ENCODE results near the gene KRT81. TPM values are rescaled to one million over a fixed set of nuclear protein-coding genes. Genes with fewer than 3 reads are reported as not detected.

Gene KRT81
- total and polyA plus RNA-seq, 2 donors (not counting 1 experiment from before 2014, with no cell fraction given), result not detected

- Histone ChIP-seq H3K4me2 (replicated peaks; ENCODE audit: low read depth, low read length, poor library complexity, severe bottlenecking) (no peak overlapping the region), H3K36me3 (replicated peaks in 1 of 2; ENCODE audit: control extremely low read depth in 1 of 2, control insufficient read depth in 1 of 2, extremely low read depth in 1 of 2, insufficient read depth in 2 of 2, low read length in 1 of 2) (no peaks in the 10 kb centered on the region), H3K27me3 (replicated peaks in 1 of 4; ENCODE audit: control extremely low read depth in 1 of 4, control insufficient read depth in 3 of 4, insufficient read depth in 4 of 4, low read length in 3 of 4) (peaks cover 0 to 29% (median 5%) of the 10 kb centered on the region in 4 experiments), H4K20me1 (ENCODE audit: control insufficient read depth, insufficient read depth, low read length, poor library complexity, severe bottlenecking) (no peaks in the 10 kb centered on the region), H3K4me3 (ENCODE audit: control extremely low read depth in 1 of 5, extremely low read depth in 1 of 5, insufficient read depth in 1 of 5, low read depth in 2 of 5, low read length in 4 of 5) (no peak overlapping the region), H3K27ac (ENCODE audit: low read length in 2 of 2) (no peak overlapping the region), H3K9ac (ENCODE audit: low read length) (no peak overlapping the region), H3K4me1 (ENCODE audit: control insufficient read depth in 2 of 2, insufficient read depth in 2 of 2, low read length in 2 of 2) (peaks cover 4% of the 10 kb centered on the region in 2 donors), H2AFZ (ENCODE audit: insufficient read depth, low read depth, low read length, poor library complexity, severe bottlenecking) (no peak overlapping the region), H3K9me3 (ENCODE audit: control extremely low read depth in 1 of 3, control insufficient read depth in 2 of 3, insufficient read depth in 1 of 3, low read length in 2 of 3) (no peaks in the 10 kb centered on the region), H3K79me2 (ENCODE audit: control insufficient read depth, insufficient read depth, low read length) (no peaks in the 10 kb centered on the region)
- Mint-ChIP-seq H3K9me3 (ENCODE audit: insufficient read depth) (no peaks in the 10 kb centered on the region), H3K4me1 (peaks cover 6% of the 10 kb centered on the region), H3K4me3 (no peak overlapping the region), H3K27me3 (peaks cover 57% of the 10 kb centered on the region), H3K27ac (no peak overlapping the region)
- intact Hi-C loops (cut with micrococcal nuclease), result no loop called here
- TF ChIP-seq CTCF (IDR thresholded peaks at IDR 0.05) (no peak), EZH2 (IDR thresholded peaks at IDR 0.05; ENCODE audit: borderline replicate concordance, insufficient read depth, low read depth, low read length, poor library complexity, severe bottlenecking) (no peak)
- 63% methylated on average over 5 of the region's 9 CpGs for WGBS (ENCODE audit: insufficient coverage)
- ChIA-PET CTCF (interaction anchor here (0.7 to 2.8 kb wide), 7 partner anchors 9 to 630 kb away, joined by 3 to 11 read pairs (median 3); no protein-coding TSS in a partner anchor), POLR2A (no interaction called here)
- ATAC-seq (ENCODE audit: low read depth) (no peak), DNase-seq (no peak)
Observed at GRCh38 chr12:52277486-52278245, 13.7 kb downstream of the KRT81 start.

GRCh38 chr12:52275686-52276085, 15.6 kb downstream of the KRT81 start:
- Histone ChIP-seq H3K27me3 (replicated peaks in 1 of 4; ENCODE audit: control extremely low read depth in 1 of 4, control insufficient read depth in 3 of 4, insufficient read depth in 4 of 4, low read length in 3 of 4) (peaks cover 0 to 27% (median 5%) of the 10 kb centered on the region in 4 experiments), H3K9ac (ENCODE audit: low read length) (no peak overlapping the region), H3K27ac (ENCODE audit: low read length in 2 of 2) (no peak overlapping the region), H2AFZ (ENCODE audit: insufficient read depth, low read depth, low read length, poor library complexity, severe bottlenecking) (no peak overlapping the region), H3K9me3 (ENCODE audit: control extremely low read depth in 1 of 3, control insufficient read depth in 2 of 3, insufficient read depth in 1 of 3, low read length in 2 of 3) (no peaks in the 10 kb centered on the region), H3K36me3 (replicated peaks in 1 of 2; ENCODE audit: control extremely low read depth in 1 of 2, control insufficient read depth in 1 of 2, extremely low read depth in 1 of 2, insufficient read depth in 2 of 2, low read length in 1 of 2) (no peaks in the 10 kb centered on the region), H3K4me2 (replicated peaks; ENCODE audit: low read depth, low read length, poor library complexity, severe bottlenecking) (no peak overlapping the region), H4K20me1 (ENCODE audit: control insufficient read depth, insufficient read depth, low read length, poor library complexity, severe bottlenecking) (no peaks in the 10 kb centered on the region), H3K79me2 (ENCODE audit: control insufficient read depth, insufficient read depth, low read length) (no peaks in the 10 kb centered on the region), H3K4me1 (ENCODE audit: control insufficient read depth in 2 of 2, insufficient read depth in 2 of 2, low read length in 2 of 2) (peaks cover 4% of the 10 kb centered on the region in 2 donors), H3K4me3 (ENCODE audit: control extremely low read depth in 1 of 5, extremely low read depth in 1 of 5, insufficient read depth in 1 of 5, low read depth in 2 of 5, low read length in 4 of 5) (no peak overlapping the region)
- no peaks in the 10 kb centered on the region for H3K9me3 Mint-ChIP-seq (ENCODE audit: insufficient read depth)
- ChIA-PET POLR2A (no interaction called here), CTCF (no interaction called here)
- H3K27me3 Mint-ChIP-seq, result peaks cover 56% of the 10 kb centered on the region
- TF ChIP-seq CTCF (IDR thresholded peaks at IDR 0.05) (no peak), EZH2 (IDR thresholded peaks at IDR 0.05; ENCODE audit: borderline replicate concordance, insufficient read depth, low read depth, low read length, poor library complexity, severe bottlenecking) (no peak)
- ATAC-seq (ENCODE audit: low read depth), result no peak
- WGBS (ENCODE audit: insufficient coverage), result 80% methylated on average over 1 of the region's 3 CpGs
- DNase-seq, result no peak
- H3K4me3 Mint-ChIP-seq, result no peak overlapping the region
- H3K4me1 Mint-ChIP-seq, result peaks cover 6% of the 10 kb centered on the region
- no peak overlapping the region for H3K27ac Mint-ChIP-seq
- intact Hi-C loops (cut with micrococcal nuclease), result no loop called here
